Esophagus muscularis mucosa (tissue), 4 donors: ENCODE results near the gene INHBA. TPM values are rescaled to one million over a fixed set of nuclear protein-coding genes. Genes with fewer than 3 reads are reported as not detected.

Experiments
- DNase-seq: peaks from one replicate; pipeline ENCODE4 v3.0.0-alpha.2; 2017; ENCODE audit errors: extremely low spot score
- H3K27ac ChIP-seq, 4 donors: fragments of 200-600 bp; sonication (generic); replicated peaks in 1 of 4; 1 replicate in 3 of 4; 2 replicates in 1 of 4; pipeline ENCODE4 v1.5.1; 2016 to 2019; ENCODE audit warnings: mild to moderate bottlenecking in 1 of 4
- H3K27me3 ChIP-seq, 4 donors: fragments of 200-600 bp; sonication (generic); one replicate each; pipeline versions ENCODE4 v1.5.1 to v1.6.0; 2016 to 2019
- H3K36me3 ChIP-seq, 4 donors: fragments of 200-600 bp; sonication (generic); one replicate each; pipeline ENCODE4 v1.5.1; 2016 to 2019
- H3K4me1 ChIP-seq, 4 donors: fragments of 200-600 bp; sonication (generic); one replicate each; pipeline ENCODE4 v1.5.1; 2016 to 2019
- H3K4me3 ChIP-seq, 4 donors: fragments of 200-600 bp; sonication (generic); 1 replicate in 2 of 4; 2 replicates in 2 of 4; pipeline ENCODE4 v1.5.1; 2016 to 2019; ENCODE audit warnings: mild to moderate bottlenecking in 4 of 4, moderate library complexity in 1 of 4
- H3K9me3 ChIP-seq, 4 donors: fragments of 200-600 bp; sonication (generic); 1 replicate in 3 of 4; 2 replicates in 1 of 4; pipeline ENCODE4 v1.5.1; 2016 to 2019
- EP300 ChIP-seq: sonication (generic); formaldehyde crosslinking; IDR thresholded peaks from one replicate; pipeline ENCODE4 v1.6.1; 2017; ENCODE audit warnings: antibody characterized with exemption
- POLR2A ChIP-seq: fragments of 450-650 bp; IDR thresholded peaks from one replicate; pipeline ENCODE4 v1.6.1; 2017; ENCODE audit warnings: antibody characterized with exemption, moderate library complexity, mild to moderate bottlenecking, low read depth
- POLR2AphosphoS5 ChIP-seq, 2 donors: sonication (generic); formaldehyde crosslinking; IDR thresholded peaks; one replicate each; pipeline ENCODE4 v1.6.1; 2017; ENCODE audit warnings: antibody characterized with exemption in 2 of 2
- WGBS: methylation state at CpG from one replicate; pipeline ENCODE4 v1.1.5; 2018; 5-methylcytosine and 5-hydroxymethylcytosine counted together
- intact Hi-C: fragments of 100-400 bp; cut with DNase I; formaldehyde crosslinking; loops from one replicate; pipeline ENCODE4 v1.15.1; 2023
- total RNA-seq, 4 donors: library from RNA; depleted of rRNA; stranded (reverse); fragments of >200 nt; gene quantifications; one replicate each; pipeline versions ENCODE4 v1.1.0 to v1.2.1, GENCODE V29; 2016
- TF ChIP-seq, protein P1 (sequence below), 3 experiments: fragments of 200-600 bp in 2 of 3; fragments of 450-650 bp in 1 of 3; sonication (generic) in 2 of 3; IDR thresholded peaks; one replicate each; pipeline ENCODE4 v1.5.1; 2017 to 2019; ENCODE audit warnings: antibody characterized with exemption in 3 of 3, mild to moderate bottlenecking in 2 of 3, moderate library complexity in 1 of 3

Gene INHBA
- total RNA-seq, 4 donors from 2014 or later = 19.2 to 38.6 (median 32.9) TPM

DNA sequence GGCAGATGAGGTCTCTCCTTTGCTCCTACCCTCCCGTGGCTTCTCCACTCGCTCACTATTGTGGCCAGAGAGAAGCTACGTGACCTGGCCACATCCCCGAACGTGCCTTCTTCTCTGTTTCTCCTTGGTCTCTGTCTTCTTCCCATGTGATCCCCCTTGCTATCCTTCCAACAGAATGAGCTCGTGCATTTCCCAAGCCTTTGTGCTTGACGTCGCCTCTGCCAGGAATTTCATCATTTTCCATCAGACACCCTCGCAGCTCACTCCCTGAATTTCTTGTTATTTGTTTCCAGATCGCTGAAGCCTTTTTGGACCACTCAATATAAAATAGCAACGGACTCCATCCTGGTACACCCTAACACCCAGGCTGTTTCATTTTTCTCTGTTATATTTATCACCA lies 13.8 kb upstream of the INHBA start:
- H3K4me3 ChIP-seq = no peak overlapping the region
- WGBS = 82% methylated on average over 11 of the region's 11 CpGs
- no peaks in the 10 kb centered on the region for H3K27me3 ChIP-seq
- H3K27ac ChIP-seq = no peak overlapping the region
- no peaks in the 10 kb centered on the region for H3K9me3 ChIP-seq
- no peaks in the 10 kb centered on the region for H3K4me1 ChIP-seq
- TF ChIP-seq POLR2A (no peak), POLR2AphosphoS5 (IDR thresholded peaks at IDR 0.05) (no peak), EP300 (no peak)
- TF ChIP-seq, protein P1, sequence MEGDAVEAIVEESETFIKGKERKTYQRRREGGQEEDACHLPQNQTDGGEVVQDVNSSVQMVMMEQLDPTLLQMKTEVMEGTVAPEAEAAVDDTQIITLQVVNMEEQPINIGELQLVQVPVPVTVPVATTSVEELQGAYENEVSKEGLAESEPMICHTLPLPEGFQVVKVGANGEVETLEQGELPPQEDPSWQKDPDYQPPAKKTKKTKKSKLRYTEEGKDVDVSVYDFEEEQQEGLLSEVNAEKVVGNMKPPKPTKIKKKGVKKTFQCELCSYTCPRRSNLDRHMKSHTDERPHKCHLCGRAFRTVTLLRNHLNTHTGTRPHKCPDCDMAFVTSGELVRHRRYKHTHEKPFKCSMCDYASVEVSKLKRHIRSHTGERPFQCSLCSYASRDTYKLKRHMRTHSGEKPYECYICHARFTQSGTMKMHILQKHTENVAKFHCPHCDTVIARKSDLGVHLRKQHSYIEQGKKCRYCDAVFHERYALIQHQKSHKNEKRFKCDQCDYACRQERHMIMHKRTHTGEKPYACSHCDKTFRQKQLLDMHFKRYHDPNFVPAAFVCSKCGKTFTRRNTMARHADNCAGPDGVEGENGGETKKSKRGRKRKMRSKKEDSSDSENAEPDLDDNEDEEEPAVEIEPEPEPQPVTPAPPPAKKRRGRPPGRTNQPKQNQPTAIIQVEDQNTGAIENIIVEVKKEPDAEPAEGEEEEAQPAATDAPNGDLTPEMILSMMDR (IDR thresholded peaks at IDR 0.05) = no peak
- no peak for DNase-seq
- no peaks in the 10 kb centered on the region for H3K36me3 ChIP-seq
- intact Hi-C loops = no loop called here

DNA sequence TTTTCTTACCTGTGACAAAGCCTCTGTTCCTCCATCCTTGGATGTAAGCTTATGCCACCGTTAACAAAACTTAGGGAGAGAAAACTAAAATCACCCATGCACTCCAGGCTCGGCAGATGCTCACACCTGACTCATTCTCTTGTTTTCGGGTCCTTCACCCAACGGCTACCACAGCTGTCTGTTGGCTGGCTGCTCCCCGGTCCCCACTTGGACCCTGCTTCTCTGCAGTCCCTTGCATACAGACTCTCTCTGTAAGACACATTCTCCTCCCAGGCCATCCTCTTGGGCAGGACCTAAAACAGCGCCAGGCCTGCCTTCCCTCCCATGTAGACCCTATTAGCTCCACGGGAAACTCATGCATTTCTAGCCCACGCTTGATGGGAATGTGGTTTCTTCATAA lies 12.1 kb upstream of the INHBA start:
- Histone ChIP-seq H3K4me1 (no peaks in the 10 kb centered on the region), H3K27ac (no peak overlapping the region), H3K4me3 (no peak overlapping the region), H3K36me3 (no peaks in the 10 kb centered on the region), H3K9me3 (no peaks in the 10 kb centered on the region), H3K27me3 (no peaks in the 10 kb centered on the region)
- TF ChIP-seq POLR2AphosphoS5 (IDR thresholded peaks at IDR 0.05) (no peak), POLR2A (no peak), EP300 (no peak)
- TF ChIP-seq, protein P1 (IDR thresholded peaks at IDR 0.05) = no peak
- intact Hi-C loops = no loop called here
- WGBS = 95% methylated on average over 8 of the region's 8 CpGs
- peak; percentile 84 for DNase-seq

DNA sequence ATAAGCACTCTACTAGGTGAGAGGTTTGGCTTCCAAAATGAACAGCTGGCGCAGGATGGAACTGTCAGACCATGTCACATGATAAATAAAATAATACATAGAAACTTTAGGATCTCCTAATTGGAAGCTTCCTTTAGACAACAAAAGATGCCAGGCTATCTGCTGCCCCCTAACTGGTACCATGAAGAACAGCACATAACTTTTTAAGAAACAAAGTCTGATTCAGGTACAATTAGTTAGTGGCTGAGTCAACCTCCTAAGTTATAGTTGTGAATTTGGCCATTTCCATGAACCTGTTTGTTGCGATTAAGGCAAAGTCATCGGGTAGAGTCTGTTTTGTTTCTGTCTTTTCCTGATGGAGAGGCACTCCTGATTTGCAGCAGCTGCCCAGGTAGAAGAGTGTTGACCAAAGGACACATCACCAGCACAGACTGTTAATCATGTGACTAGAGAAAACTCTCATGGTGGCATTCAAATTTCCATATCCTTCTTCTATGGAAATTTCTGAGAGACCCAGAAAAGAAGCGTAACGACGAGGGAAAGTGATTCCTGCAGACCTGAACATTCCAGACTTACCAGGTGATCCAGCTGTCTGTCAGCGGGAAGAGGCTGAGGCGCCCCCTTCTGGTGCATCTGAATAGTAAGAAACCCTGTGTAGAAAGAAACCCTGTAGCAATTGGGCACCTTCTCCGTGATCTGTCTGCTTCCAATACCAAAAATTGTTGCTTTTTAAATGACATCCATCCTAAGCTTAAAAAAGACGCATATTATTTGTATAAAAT lies 8.6 kb upstream of the INHBA start:
- intact Hi-C loops = no loop called here

DNA sequence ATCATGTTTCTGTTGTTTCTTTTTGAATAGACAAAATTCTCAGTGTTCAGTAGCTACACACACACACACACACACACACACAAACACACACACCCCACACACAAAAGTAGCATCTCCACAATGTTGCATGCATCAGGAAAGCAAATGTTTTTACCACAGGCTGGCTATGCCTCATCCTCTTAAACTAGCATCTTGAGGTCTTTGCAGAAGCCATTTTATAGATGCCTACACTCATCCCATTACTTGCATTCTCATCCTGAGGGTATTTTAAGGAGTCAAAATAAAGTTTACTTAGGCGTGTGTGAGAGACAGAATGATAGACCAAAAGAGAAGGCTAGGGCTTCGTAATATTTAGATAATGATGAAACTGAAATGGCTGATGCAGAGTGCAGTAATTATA lies 7.9 kb upstream of the INHBA start:
- WGBS = 93% methylated on average over 2 of the region's 2 CpGs
- no peaks in the 10 kb centered on the region for H3K27me3 ChIP-seq
- peaks cover 5 to 15% (median 14%) of the 10 kb centered on the region in 4 donors for H3K4me1 ChIP-seq
- intact Hi-C loops = no loop called here
- peak; percentile 12 for DNase-seq
- H3K27ac ChIP-seq = no peak overlapping the region
- no peaks in the 10 kb centered on the region for H3K36me3 ChIP-seq
- H3K9me3 ChIP-seq = no peaks in the 10 kb centered on the region
- no peak overlapping the region for H3K4me3 ChIP-seq
- TF ChIP-seq POLR2AphosphoS5 (IDR thresholded peaks at IDR 0.05) = no peak
- TF ChIP-seq, protein P1 (IDR thresholded peaks at IDR 0.05) = no peak
- TF ChIP-seq EP300 = no peak
- TF ChIP-seq POLR2A = no peak

More for the DNA sequence above, 8.6 kb upstream of the INHBA start:
- Histone ChIP-seq H3K36me3 (no peaks in the 10 kb centered on the region), H3K27me3 (no peaks in the 10 kb centered on the region), H3K4me3 (no peak overlapping the region), H3K4me1 (peaks cover 0 to 8% (median 7%) of the 10 kb centered on the region in 4 donors), H3K9me3 (no peaks in the 10 kb centered on the region), H3K27ac (no peak overlapping the region)
- WGBS = 64% methylated on average over 10 of the region's 10 CpGs
- DNase-seq = peak; percentile 68
- no peak for TF ChIP-seq POLR2AphosphoS5 (IDR thresholded peaks at IDR 0.05)
- TF ChIP-seq, protein P1 (IDR thresholded peaks at IDR 0.05) = peak in 2 of 3 experiments; percentile 18 to 25
